Kidney epithelial cell (primary cell): ENCODE data around the gene STRAP. TPM values are rescaled to one million over a fixed set of nuclear protein-coding genes. Genes with fewer than 3 reads are reported as not detected.
"Not testable (repeated sequence)": the region's sequence is repeated elsewhere in the genome, so short reads cannot be mapped to it uniquely, and the experiment has no call there.

ENCODE experiments used
- DNase-seq: peaks from one replicate; pipeline ENCODE4 v3.0.0-alpha.2; 2010; ENCODE audit warnings: low read depth
- H3K27me3 ChIP-seq: 2 replicates; pipeline ENCODE4 v1.6.0; 2011; ENCODE audit warnings: low read length; ENCODE audit not compliant: control insufficient read depth, insufficient read depth
- H3K36me3 ChIP-seq: 2 replicates; pipeline ENCODE4 v1.5.1; 2011; ENCODE audit warnings: low read length; ENCODE audit not compliant: control insufficient read depth, insufficient read depth
- H3K4me3 ChIP-seq: 2 replicates; pipeline ENCODE4 v1.5.1; 2011; ENCODE audit warnings: low read depth, mild to moderate bottlenecking, control low read depth, low read length
- CTCF ChIP-seq: IDR thresholded peaks from 2 replicates; pipeline ENCODE4 v1.5.1; 2011; ENCODE audit warnings: mild to moderate bottlenecking, moderate library complexity, low read length, control low read depth, inconsistent platforms; ENCODE audit not compliant: insufficient read depth, poor library complexity, severe bottlenecking
- total RNA-seq: library from RNA; depleted of rRNA; stranded (reverse); fragments of >200 nt; gene quantifications from 2 replicates; pipeline ENCODE4 v1.2.3, GENCODE V29; 2015

The STRAP gene
- total RNA-seq, 1 donor from 2014 or later, result 188 TPM

GRCh38 chr12:15861404-15861803 is 20.8 kb upstream of the STRAP start:
- TF ChIP-seq CTCF, result no peak
- peaks cover 2% of the 10 kb centered on the region for H3K36me3 ChIP-seq
- no peaks in the 10 kb centered on the region for H3K27me3 ChIP-seq
- H3K4me3 ChIP-seq, result no peak overlapping the region
- DNase-seq, result no peak

- DNase-seq, result no peak
- Histone ChIP-seq H3K27me3 (no peaks in the 10 kb centered on the region), H3K36me3 (peaks cover 2% of the 10 kb centered on the region), H3K4me3 (no peak overlapping the region)
- no peak for TF ChIP-seq CTCF
Measured at GRCh38 chr12:15862840-15863239, 19.3 kb upstream of the STRAP start.

- no peak for DNase-seq
- Histone ChIP-seq H3K36me3 (peaks cover 2% of the 10 kb centered on the region), H3K27me3 (no peaks in the 10 kb centered on the region), H3K4me3 (no peak overlapping the region)
- TF ChIP-seq CTCF, result no peak
Measured at GRCh38 chr12:15863372-15863771, 18.8 kb upstream of the STRAP start.

DNA sequence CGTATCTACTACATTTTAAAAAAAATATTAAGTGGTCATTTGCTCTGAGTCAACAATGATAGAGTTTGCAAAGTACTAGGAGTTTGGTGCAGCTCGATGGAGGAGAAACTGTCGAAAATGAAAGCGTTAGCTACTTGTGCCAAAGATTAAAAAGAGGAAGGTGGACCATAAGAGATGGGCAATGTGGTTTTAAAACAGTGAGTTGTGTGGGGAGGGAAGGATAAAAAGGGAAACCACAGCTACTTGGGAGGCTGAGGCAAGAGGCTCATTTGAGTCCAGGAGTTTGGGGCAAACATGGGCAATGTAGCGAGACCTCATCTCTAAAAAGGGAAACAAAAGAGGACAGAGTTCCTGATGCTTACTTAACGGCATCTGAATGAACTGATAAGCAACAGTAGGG is 18.2 kb upstream of the STRAP start:
- TF ChIP-seq CTCF, result no peak

DNA sequence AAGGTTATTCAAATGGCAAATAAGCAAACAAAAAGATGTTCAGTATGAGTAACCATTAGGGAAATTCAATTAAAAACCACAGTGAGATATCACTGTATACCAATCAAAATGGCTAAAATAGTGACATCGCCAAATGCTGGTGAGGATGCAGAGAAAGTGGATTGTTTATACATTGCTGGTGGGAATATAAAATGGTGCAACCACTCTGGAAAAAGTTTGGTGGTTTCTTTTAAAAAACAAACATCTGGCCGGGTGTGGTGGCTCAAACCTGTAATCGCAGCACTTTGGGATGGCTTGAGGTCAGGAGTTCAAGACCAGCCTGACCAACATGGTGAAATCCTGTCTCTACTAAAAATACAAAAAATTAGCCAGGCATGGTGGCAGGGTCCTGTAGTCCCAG is 14.0 kb upstream of the STRAP start:
- no peaks in the 10 kb centered on the region for H3K27me3 ChIP-seq
- no peak for DNase-seq
- no peaks in the 10 kb centered on the region for H3K36me3 ChIP-seq
- H3K4me3 ChIP-seq, result no peak overlapping the region
- no peak for TF ChIP-seq CTCF

More for the DNA sequence above, 18.2 kb upstream of the STRAP start:
- DNase-seq, result no peak
- H3K4me3 ChIP-seq, result no peak overlapping the region
- no peaks in the 10 kb centered on the region for H3K27me3 ChIP-seq
- peaks cover 2% of the 10 kb centered on the region for H3K36me3 ChIP-seq

DNA sequence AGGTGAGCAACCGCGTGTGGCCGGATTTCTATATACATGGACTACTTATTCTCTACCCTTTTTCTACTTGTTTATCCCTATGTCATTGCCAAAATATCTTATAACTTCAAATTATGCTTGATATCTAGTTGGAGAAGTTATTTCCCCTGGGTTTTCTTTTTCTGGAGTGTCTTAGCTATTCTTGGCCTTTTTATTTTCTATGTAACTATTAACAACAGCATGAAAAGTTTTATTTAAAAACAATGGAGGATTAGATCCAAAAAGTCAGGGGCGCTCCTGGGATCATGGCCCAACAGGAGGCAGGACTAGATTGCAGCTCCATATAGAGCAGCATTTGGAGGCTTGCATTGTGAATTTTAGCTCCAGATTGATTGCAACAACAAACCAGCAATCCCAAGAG is 8.6 kb upstream of the STRAP start:
- no peaks in the 10 kb centered on the region for H3K27me3 ChIP-seq
- no peaks in the 10 kb centered on the region for H3K36me3 ChIP-seq
- no peak for TF ChIP-seq CTCF
- no peak overlapping the region for H3K4me3 ChIP-seq
- DNase-seq, result no peak

DNA sequence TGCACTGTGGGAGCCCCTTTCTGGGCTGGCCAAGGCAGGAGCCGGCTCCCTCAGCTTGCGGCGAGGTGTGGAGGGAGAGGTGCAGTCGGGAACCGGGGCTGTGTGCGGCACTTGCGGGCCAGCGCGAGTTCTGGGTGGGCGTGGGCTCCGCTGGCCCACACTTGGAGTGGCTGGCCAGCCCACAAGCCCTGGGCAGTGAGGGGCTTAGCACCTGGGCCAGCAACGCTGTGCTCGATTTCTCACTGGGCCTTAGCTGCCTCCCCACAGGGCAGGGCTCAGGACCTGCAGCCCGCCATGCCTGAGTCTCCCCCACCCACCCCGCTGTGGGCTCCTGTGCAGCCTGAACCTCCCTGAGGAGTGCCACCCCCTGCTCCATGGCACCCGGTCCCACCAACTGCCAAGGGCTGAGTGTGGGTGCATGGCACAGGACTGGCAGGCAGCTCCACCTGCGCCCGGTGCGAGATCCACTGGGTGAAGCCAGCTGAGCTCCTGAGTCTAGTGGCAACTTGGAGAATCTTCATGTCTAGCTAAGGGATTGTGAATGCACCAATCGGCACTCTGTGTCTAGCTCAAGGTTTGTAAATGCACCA is 7.5 kb upstream of the STRAP start:
- not testable (repeated sequence) for H3K36me3 ChIP-seq, H3K27me3 ChIP-seq, DNase-seq, H3K4me3 ChIP-seq
